HEK293T (cell line): ENCODE data around the gene ZPR1.

Experiments
- FOXM1 ChIP-seq: fragments of 450-650 bp; IDR thresholded peaks from 2 replicates; pipeline ENCODE4 v1.6.1; 2017; ENCODE audit warnings: mild to moderate bottlenecking, borderline replicate concordance
- PKNOX1 ChIP-seq: fragments of 450-650 bp; IDR thresholded peaks from 2 replicates; pipeline ENCODE4 v1.6.1; 2016
- TARDBP ChIP-seq: fragments of 450-650 bp; IDR thresholded peaks from 2 replicates; pipeline ENCODE4 v1.6.1; 2016
- ZNF384 ChIP-seq: fragments of 450-650 bp; IDR thresholded peaks from 2 replicates; pipeline ENCODE4 v1.6.1; 2016

DNA sequence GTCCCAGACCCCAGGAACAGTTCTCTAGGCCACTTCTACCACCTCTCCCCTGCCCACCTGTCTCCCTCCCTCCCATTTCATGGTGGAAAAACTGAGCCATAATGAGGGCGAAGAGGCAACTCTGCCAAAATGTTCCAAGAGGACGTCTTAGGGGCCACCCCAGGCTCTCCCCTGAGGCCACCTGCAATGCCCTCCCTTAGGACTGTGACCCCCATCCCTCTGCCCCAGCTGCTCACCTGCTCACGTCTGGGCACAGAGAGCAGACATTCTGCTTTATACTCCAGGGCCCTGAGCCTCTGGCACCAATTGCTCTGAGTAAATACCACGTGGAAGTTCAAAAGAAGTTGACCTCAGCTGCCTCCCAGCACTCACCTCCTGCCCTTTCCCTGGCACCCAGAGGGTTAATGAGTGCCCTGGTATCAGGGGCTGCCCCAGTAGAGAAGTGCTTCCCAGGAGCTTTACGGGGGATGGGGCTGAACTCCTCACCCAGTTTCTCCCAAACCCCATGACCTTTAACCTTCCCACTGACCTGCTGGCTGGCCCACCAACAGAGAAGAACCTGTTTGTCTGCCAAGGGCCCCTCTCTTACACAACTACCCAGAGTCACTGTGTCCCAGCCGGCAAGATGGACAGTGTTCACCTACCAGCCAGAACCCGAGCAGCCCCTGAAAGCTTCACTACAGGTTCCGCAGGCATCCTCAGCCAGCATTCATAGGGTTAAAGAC, 4.5 kb upstream of the ZPR1 start:
- no peak for TF ChIP-seq FOXM1
- TF ChIP-seq ZNF384, result no peak
- no peak for TF ChIP-seq TARDBP
- TF ChIP-seq PKNOX1, result no peak
